GM19467 (cell line): Measurements from ENCODE around the gene NPEPL1.

Experiments used
- ATAC-seq: cut with Tn5 transposase; IDR thresholded peaks from one replicate; pipeline ENCODE4 v1.9.1; 2021; ENCODE audit warnings: mild to moderate bottlenecking, moderate library complexity; ENCODE audit not compliant: unreplicated experiment

The NPEPL1 gene

GRCh38 chr20:58657262-58657661 is 35.3 kb upstream of the NPEPL1 start:
- no peak for ATAC-seq

GRCh38 chr20:58657986-58658385 is 34.6 kb upstream of the NPEPL1 start:
- no peak for ATAC-seq

- ATAC-seq = no peak
Observed at GRCh38 chr20:58658760-58659159, 33.8 kb upstream of the NPEPL1 start.

GRCh38 chr20:58659841-58660240 is 32.8 kb upstream of the NPEPL1 start:
- ATAC-seq = no peak

GRCh38 chr20:58660855-58661597 is 31.6 kb upstream of the NPEPL1 start:
- no peak for ATAC-seq

DNA sequence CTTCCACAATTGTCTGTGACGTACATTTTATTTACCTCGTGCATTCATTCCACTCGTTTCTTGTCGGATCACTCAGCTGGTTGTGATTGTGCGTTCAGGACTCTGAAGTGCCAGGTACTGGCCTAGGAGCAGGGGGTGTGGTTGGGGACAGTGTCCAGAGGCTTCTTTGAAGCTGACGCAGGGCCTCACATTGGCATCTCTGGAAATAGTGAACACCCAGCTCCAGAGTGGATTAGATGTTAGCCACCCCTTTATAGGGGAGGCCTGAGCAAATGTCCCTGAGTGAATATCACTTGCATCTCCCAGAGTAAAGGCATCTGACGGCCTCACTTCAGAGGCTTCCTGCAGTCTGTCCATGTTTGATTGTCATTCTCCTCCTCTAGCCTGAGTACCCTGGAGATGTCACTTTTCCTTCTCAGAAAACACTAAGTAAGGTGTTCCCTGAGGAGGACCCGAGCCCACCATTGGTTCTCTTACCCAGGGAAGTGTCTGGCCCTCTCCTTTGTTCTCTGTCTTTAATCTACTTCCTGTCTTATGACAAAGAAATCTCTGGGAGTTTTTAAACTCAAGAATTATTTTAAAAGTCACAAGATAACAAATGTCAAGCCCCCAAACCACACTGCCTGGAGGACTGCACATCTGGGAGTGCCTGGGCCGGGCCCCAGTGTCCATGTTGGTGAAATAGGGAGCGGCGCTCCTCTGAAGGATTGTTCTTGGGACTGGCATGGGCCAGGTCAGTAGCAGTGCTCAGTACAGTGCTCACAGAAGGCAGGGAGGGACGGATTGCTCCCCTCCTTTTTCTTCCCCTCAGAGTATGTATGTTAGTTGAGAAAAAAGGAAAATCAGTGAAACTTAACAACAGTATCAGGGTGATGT is 30.8 kb upstream of the NPEPL1 start:
- ATAC-seq = no peak

DNA sequence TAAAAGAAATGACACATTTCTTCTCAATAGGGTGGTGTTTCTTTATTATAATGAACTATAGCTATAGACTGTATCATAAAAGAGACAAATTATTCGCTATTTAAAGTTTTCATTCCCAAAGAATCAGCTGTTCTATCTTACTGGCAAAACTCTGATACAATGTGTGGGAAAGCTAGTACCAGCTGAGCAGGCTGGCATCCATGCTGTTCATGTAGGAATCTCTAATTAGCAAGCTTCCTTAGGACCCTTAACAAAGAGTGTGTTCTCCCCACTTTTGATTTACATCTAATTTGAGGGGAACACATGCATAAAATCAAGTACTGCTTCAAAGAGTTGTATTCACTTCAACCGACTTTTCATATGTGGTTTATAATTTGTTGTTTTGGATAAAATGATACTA is 28.3 kb upstream of the NPEPL1 start:
- no peak for ATAC-seq

- no peak for ATAC-seq
Observed at GRCh38 chr20:58664883-58665282, 27.7 kb upstream of the NPEPL1 start.

- ATAC-seq = no peak
Observed at GRCh38 chr20:58665606-58666005, 27.0 kb upstream of the NPEPL1 start.

GRCh38 chr20:58666702-58667101 is 25.9 kb upstream of the NPEPL1 start:
- no peak for ATAC-seq

GRCh38 chr20:58667975-58668374 is 24.6 kb upstream of the NPEPL1 start:
- no peak for ATAC-seq

- no peak for ATAC-seq
Observed at GRCh38 chr20:58668901-58669286, 23.7 kb upstream of the NPEPL1 start.

DNA sequence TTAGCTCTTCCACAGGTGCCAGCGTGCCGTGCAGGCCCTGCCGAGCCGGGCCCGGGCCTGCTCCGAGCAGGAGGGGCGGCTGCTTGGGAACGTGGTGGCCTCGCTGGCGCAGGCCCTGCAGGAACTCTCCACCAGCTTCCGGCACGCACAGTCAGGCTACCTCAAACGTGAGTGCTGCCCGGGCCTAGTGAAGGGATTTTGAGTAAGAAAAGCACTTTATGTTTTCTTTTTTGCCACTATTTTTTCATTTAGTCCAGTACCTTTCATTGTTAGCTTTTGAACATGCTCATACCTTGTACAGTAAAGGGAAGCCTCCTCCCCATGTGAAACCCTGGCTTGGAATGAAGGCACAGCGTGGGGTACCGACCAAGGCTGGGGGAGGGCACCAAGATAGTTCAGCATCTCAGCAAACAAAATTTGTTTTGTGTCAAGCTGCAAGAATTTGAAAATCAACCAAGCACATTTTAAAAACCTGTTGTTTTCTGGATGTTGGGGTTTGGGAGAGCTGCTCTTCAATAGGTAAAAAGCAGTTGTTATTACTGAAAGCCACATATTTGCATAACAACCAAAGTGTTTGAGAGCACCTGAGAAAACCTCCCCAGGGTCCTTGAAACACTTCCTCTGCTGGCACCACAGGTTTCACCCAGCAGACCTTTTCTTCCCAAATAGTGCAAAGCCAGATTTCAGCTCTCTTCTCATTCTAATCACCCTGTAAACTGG is 23.2 kb upstream of the NPEPL1 start:
- peak; percentile 56 for ATAC-seq

GRCh38 chr20:58670102-58670501 is 22.5 kb upstream of the NPEPL1 start:
- ATAC-seq = no peak

GRCh38 chr20:58670659-58671058 is 21.9 kb upstream of the NPEPL1 start:
- no peak for ATAC-seq

GRCh38 chr20:58673119-58673518 is 19.5 kb upstream of the NPEPL1 start:
- no peak for ATAC-seq

GRCh38 chr20:58675146-58675584 is 17.4 kb upstream of the NPEPL1 start:
- no peak for ATAC-seq

DNA sequence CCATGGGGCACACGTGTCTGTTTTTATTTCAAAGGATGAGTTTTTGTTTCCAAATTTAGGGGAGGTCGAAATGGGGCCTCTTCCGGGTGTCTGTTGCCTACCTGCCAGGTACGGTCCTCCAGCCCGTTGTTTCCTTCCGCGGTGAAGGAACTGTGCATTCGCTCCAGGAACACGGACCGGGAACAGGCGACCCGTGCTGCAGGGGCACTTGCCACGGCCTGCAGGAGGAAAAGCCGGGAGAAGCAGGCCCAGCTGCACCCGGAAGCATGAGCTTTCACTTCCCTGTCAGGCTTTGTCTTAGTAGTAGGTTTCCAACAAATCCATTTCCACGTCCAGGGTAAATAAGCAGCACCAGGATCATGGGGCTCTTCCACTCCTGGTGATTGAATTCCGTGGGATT is 17.0 kb upstream of the NPEPL1 start:
- ATAC-seq = no peak

DNA sequence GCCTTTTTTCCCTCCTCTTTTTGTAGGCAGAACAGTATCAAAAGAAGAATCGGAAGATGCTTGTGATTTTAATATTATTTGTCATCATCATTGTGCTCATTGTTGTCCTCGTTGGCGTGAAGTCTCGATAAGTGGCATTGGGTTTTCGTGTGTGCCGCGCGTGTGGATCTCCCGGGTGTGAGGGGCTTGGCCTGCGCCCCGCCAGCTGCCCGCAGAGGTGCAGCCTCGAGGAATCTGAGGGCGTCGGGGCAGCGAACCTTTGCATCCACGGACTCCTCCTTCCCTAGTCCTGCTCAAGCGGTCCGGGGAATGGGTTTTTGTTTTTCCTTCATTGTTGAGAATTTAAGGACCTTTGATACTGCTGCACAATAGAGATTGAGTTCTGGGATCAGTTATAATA is 16.4 kb upstream of the NPEPL1 start:
- ATAC-seq = no peak

GRCh38 chr20:58677079-58677604 is 15.5 kb upstream of the NPEPL1 start:
- no peak for ATAC-seq

GRCh38 chr20:58677808-58678207 is 14.8 kb upstream of the NPEPL1 start:
- ATAC-seq = no peak
